Gastrocnemius medialis (tissue), 4 donors: ENCODE data around the gene UNC5B.

Experiments
- CTCF ChIP-seq, 5 experiments: fragments of 450-650 bp in 3 of 5; fragments of 200-600 bp in 2 of 5; sonication (generic) in 2 of 5; IDR thresholded peaks in 4 of 5; conservative IDR thresholded peaks in 1 of 5; 1 replicate in 4 of 5; 2 replicates in 1 of 5; pipeline ENCODE4 v1.5.1; 2016 to 2019; ENCODE audit warnings: antibody characterized with exemption in 5 of 5, mild to moderate bottlenecking in 3 of 5, moderate library complexity in 3 of 5
- POLR2A ChIP-seq, 2 donors: fragments of 450-650 bp; IDR thresholded peaks; one replicate each; pipeline ENCODE4 v1.6.1; 2017; ENCODE audit warnings: antibody characterized with exemption in 2 of 2, mild to moderate bottlenecking in 2 of 2, moderate library complexity in 2 of 2

DNA sequence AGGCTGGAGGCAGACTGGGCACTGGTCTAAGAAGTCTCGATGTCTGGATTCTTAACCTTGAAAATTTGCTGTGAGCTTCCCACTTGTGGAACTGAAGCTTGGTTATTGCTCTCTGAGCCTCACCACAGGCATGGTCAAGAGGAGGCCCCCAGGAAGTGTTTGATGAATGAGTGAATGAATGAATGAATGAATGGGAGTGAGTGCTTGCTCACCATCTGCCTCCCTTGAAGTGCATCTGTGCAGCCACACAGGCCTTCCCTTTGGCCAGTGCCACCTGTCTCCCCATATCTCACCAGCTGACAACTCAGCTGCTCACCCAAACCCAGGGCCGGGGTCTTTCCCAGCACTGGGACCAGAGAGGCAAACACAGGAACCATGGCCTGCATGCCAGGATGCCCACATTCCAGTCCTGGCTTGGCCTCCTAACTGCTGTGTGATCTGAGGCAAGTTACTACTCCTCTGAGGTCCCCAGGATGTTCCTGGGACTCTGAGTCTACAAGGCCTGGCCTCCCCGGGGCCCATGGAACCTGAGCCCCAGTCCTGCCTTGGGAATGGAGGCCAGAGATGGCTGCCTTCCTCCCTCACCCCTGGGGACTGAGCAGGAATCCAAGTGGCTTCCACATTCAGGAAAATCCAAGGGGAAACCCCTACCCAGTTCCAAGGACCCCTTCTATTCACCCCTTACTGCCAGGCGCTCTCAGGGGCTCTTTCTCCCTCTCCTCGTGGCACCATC lies 55.3 kb downstream of the UNC5B start:
- TF ChIP-seq POLR2A (IDR thresholded peaks at IDR 0.05) (no peak), CTCF (IDR thresholded peaks at IDR 0.05 in 4 of 5, conservative IDR thresholded peaks at IDR 0.05 in 1 of 5) (no peak)
